GM12872 (cell line): Measurements from ENCODE around the gene CCDC178.

ENCODE experiments used
- TF ChIP-seq, protein P1 (sequence below): IDR thresholded peaks from 3 replicates; pipeline ENCODE4 v1.5.1; 2011; ENCODE audit warnings: low read depth, mild to moderate bottlenecking, low read length, moderate library complexity; ENCODE audit not compliant: insufficient read depth

Gene CCDC178

GRCh38 chr18:32902568-32903330 lies 537.8 kb downstream of the CCDC178 start:
- TF ChIP-seq, protein P1, sequence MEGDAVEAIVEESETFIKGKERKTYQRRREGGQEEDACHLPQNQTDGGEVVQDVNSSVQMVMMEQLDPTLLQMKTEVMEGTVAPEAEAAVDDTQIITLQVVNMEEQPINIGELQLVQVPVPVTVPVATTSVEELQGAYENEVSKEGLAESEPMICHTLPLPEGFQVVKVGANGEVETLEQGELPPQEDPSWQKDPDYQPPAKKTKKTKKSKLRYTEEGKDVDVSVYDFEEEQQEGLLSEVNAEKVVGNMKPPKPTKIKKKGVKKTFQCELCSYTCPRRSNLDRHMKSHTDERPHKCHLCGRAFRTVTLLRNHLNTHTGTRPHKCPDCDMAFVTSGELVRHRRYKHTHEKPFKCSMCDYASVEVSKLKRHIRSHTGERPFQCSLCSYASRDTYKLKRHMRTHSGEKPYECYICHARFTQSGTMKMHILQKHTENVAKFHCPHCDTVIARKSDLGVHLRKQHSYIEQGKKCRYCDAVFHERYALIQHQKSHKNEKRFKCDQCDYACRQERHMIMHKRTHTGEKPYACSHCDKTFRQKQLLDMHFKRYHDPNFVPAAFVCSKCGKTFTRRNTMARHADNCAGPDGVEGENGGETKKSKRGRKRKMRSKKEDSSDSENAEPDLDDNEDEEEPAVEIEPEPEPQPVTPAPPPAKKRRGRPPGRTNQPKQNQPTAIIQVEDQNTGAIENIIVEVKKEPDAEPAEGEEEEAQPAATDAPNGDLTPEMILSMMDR = no peak

GRCh38 chr18:32899819-32900218 lies 540.7 kb downstream of the CCDC178 start:
- TF ChIP-seq, protein P1 = no peak

DNA sequence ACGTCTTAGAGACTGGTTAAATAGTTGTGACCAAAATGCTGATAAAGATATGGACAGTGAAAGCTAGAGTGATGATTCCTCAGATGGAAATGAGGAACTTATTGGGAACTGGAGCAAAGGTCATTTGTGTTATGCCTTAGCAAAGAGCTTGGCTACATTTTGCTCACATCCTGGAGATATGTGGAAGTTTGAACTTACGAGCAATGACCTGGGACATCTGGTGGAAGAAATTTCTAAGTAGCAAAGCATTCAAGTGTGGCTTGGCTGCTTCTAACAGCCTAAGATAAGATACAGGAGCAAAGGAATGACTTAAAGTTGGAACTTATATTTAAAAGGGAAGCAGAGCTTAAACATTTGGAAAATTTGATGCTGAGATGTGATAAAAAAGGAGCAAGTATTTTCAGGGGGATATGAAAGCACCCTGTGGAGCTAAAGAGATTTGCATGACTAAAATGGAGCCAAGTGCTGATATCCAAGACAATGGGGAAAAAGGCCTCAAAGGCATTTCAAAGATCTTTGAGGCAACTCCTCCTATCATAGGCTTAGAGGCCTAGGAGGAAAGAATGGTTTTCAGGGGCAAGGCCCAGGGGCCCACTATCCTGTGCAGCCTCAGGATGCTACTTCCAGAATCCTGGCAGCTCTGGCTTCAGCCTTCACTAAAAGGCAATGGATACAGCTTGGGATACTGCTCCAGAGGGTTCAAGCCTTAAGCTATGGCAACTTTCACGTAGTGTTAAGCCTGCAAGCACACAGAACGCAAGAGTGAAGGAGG lies 543.6 kb downstream of the CCDC178 start:
- TF ChIP-seq, protein P1 = no peak

DNA sequence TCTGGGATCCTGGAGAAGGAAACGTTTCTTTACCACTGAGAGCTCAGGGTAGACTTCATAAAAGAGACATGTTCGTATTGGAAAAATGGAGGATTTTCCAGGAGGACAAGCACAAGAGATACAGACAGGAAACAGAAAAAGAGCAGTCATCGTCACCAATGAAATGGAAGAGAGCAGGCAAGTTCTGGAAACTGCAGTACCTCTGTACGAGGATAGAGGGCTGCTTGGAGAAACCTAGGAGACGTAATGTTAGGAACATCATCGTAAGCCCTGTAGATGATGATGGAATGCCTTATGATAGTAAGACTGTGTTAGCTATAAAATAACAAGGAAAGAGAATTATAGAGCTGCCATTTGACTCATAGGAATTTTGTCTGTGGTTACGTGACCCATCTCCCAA lies 546.6 kb downstream of the CCDC178 start:
- TF ChIP-seq, protein P1 = peak; percentile 42; the same call in 2 of the 3 replicates

- TF ChIP-seq, protein P1 = no peak
Measured at GRCh38 chr18:32891797-32892196, 548.7 kb downstream of the CCDC178 start.

DNA sequence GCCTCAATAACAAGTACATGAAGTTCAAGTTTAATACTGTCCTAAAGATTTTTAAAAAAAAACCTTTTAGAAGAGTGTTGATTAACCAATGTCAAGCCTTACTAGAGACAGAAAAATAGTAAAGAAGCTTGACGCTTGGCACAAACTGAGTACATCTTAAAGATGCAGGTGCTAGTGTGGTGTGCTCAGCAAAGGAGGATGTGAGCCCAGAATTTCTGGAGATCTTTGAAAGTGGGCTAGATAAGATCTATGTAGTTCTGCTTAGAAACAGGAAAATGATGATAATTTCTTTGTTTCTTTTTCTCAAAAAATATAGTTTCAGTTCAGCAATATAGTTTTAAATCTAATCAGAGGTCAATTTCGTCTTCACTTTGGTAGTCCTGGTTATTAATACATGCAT lies 549.4 kb downstream of the CCDC178 start:
- TF ChIP-seq, protein P1 = no peak
